Astrocyte (in vitro differentiated cells and primary cell): ENCODE data around the gene HTR3D.

ENCODE experiments used
- EZH2 ChIP-seq: IDR thresholded peaks from 2 replicates; pipeline ENCODE4 v1.6.1; 2012; ENCODE audit warnings: mild to moderate bottlenecking, low read length, inconsistent platforms; ENCODE audit not compliant: insufficient read depth
- TF ChIP-seq, protein P1 (sequence below): IDR thresholded peaks from 2 replicates; pipeline ENCODE4 v1.5.1; 2011; ENCODE audit warnings: low read depth, mild to moderate bottlenecking, inconsistent platforms, low read length, moderate library complexity; ENCODE audit not compliant: insufficient read depth

DNA sequence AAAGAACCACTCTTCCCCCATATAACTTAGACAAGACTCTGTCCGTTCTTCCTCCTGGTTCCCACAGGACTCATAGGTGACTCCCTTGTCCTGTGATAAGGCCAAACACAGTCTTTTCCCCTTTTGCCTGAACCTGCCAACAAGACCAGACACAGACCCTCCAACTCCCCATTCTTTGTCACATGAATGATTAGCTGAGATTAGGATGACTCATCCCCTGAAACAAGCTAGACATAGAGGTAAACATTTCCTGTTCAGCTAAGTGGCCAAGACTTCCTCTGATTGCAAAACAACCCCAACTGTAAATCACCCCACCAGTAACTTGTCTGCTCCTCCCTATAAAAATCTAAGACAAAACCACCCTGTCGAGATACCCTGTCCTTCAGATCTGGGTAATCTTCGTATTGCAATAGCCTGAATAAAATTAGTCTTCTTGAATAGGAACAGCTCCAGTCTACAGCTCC lies 53.9 kb downstream of the HTR3D start:
- no peak for TF ChIP-seq EZH2
- TF ChIP-seq, protein P1, sequence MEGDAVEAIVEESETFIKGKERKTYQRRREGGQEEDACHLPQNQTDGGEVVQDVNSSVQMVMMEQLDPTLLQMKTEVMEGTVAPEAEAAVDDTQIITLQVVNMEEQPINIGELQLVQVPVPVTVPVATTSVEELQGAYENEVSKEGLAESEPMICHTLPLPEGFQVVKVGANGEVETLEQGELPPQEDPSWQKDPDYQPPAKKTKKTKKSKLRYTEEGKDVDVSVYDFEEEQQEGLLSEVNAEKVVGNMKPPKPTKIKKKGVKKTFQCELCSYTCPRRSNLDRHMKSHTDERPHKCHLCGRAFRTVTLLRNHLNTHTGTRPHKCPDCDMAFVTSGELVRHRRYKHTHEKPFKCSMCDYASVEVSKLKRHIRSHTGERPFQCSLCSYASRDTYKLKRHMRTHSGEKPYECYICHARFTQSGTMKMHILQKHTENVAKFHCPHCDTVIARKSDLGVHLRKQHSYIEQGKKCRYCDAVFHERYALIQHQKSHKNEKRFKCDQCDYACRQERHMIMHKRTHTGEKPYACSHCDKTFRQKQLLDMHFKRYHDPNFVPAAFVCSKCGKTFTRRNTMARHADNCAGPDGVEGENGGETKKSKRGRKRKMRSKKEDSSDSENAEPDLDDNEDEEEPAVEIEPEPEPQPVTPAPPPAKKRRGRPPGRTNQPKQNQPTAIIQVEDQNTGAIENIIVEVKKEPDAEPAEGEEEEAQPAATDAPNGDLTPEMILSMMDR: no peak
